NK-92 (cell line): ENCODE results near the gene GPATCH4.
"Not testable (repeated sequence)": the region's sequence is repeated elsewhere in the genome, so short reads cannot be mapped to it uniquely, and the experiment has no call there.

Experiments
- DNase-seq: peaks from one replicate; lab custom pipeline; 2025; ENCODE audit not compliant: unreplicated experiment; lab: John Stamatoyannopoulos, UW

Gene GPATCH4

DNA sequence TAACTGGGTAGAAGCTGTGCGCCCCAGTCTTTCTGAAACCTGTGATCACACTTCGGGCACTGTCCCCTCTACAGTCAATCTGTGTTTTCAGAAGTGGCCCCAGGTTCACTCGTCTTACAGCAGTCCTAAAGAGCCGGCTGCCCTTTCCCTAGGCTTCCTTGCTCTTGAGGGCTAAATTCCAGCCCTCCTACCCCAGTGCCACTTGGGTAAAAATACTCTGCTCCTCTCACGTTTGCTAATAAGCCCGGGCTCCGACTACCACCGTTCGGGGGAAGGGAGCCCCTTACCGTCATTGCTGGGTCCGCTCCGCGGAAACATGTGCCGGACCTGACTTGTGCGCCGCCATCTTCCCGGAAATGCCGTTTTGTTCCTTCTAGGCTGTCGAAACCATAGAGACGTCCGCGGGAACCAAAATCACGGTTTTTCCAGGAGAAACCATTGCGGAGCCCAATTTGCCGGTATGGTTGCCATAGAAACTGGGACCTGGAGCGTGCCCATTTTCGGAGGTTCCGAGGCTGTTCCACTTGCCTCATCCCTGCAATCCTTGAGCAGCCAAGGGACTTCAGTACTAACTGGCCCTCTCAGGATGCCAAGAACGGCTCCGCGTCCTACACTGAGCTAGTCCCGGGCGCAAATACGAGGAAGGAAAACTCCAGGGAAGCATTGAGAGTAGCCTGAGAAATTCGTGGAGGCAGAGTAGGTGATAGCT lies at the start of gene GPATCH4:
Gene GPATCH4 (minus strand): TSS at position 358 of the 709 bp plus-strand sequence.
- peak; percentile 18 for DNase-seq

DNA sequence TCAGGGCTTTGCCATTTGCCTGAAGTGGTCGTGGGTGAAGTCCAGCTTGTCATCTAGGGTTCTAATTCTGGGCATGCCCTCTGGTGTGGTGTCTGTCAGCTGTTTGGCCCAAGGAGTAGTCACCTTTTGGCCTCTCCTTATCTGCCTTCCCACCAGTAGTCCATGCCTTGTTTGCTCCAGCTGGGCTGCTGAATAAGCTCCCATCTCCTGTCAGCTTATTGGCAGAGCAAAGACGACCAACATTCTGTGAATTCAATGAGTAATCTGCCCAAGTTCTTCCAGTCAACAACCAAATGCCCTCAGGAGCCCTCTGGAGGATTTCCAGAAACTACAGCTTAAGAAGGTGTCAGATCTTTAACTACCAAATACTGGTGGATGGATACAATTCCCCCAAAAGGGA lies 47.7 kb upstream of the GPATCH4 start:
- no peak for DNase-seq

DNA sequence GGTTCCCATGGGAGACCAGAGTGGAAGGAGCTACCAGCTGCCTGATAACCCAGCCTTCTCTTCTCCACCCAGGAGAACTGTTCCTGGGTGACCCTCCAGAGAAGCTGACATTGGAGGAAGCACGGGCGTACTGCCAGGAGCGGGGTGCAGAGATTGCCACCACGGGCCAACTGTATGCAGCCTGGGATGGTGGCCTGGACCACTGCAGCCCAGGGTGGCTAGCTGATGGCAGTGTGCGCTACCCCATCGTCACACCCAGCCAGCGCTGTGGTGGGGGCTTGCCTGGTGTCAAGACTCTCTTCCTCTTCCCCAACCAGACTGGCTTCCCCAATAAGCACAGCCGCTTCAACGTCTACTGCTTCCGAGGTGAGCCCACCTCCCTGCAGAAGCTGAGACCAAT lies 47.2 kb upstream of the GPATCH4 start:
- no peak for DNase-seq

DNA sequence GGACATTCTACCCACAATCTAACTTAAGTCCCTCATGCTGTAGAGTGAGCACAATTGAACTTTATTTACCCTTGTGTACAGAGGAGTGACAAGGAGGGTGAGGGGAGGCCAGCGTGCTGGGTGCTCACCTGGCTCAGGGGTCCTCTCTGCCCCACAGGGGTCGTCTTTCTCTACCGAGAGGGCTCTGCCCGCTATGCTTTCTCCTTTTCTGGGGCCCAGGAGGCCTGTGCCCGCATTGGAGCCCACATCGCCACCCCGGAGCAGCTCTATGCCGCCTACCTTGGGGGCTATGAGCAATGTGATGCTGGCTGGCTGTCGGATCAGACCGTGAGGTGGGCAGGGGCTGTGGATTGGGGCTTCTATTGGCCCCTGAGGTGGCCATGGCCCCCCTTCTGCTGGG lies 46.1 kb upstream of the GPATCH4 start:
- DNase-seq = no peak

DNA sequence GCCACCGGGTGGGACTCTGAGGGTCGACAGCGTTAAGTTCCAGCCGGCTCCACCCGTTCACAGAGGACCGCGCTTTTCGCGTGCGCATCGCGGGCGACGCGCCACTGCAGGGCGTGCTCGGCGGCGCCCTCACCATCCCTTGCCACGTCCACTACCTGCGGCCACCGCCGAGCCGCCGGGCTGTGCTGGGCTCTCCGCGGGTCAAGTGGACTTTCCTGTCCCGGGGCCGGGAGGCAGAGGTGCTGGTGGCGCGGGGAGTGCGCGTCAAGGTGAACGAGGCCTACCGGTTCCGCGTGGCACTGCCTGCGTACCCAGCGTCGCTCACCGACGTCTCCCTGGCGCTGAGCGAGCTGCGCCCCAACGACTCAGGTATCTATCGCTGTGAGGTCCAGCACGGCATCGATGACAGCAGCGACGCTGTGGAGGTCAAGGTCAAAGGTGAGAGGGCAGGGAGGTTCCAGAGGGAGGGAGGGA lies 45.5 kb upstream of the GPATCH4 start:
- no peak for DNase-seq

DNA sequence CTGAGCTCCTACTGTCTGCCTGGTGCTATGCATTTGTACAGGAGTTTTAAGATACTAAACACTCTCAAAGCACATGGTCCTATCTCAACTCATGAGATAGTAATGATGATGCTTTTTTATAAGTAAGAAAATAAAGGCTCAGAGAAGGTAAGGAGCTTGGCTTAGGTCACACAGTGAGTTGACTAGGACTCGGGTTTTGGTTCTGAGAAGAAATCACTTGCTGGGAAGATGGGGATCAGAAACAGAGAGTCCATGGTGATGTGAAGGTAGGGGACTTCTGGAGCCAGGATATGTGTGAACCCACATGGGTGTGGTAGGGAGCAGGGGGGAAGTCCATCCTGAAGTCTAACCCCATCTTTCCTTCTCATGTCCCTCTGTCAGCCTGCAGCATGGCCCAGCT lies 44.4 kb upstream of the GPATCH4 start:
- no peak for DNase-seq

DNA sequence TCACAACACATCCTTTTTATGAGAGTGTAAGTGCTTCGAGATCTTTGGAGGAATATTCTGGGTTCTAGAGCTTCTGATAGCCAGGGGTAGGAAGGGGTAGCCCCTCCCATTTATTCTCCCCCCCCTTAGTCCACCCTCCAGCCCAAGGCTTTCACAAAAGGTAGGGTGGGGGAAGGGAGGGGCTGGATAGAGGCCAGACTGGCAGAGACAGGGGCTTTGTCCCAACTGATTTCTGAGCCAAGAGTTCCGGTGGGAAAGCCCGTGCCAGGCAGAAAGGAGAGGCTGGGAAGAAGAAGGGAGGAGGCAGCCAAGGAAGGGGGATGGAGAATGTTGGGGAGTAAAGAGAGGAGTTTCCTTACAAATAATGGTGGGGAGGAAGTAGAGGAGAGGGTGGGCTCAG lies 43.8 kb upstream of the GPATCH4 start:
- DNase-seq = no peak

DNA sequence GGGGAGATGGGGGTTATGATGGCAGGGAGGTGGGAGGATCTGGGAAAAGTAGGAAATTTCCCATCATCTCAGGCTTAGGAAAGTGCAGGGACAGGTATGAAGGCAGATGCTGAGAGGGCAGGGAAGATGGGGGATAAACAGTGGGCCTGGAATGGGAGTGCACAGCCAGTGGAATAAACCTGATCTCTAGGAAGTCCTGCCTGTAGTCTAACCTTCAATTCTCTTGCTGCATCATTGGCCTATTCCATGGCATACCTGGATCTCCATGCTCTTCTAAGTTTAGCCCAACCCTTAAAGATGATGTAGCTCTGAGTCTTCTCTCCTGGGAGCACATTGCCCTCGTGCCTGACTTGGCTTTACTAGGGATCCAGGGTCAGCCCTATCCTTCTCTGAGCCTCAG lies 43.4 kb upstream of the GPATCH4 start:
- no peak for DNase-seq

DNA sequence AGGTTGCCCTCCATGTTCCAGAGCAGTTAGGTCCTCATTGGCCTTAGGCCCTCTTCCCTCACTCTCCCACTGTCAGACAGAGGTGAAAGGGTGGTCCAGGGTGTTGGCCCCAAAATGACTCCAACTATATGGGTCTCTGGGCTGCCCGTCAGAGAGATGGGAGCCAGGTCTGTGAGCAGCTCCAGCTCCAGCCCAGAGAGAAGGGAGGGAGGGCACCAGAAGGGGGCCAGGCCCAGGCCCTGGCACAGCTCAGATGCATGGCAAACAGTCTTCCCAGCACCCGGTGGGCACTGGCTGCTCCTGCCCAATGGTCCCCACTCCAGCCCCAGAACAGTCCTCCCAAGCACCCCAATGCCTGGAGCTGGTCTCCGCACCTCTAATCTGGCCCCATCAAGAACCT lies 42.9 kb upstream of the GPATCH4 start:
- no peak for DNase-seq

DNA sequence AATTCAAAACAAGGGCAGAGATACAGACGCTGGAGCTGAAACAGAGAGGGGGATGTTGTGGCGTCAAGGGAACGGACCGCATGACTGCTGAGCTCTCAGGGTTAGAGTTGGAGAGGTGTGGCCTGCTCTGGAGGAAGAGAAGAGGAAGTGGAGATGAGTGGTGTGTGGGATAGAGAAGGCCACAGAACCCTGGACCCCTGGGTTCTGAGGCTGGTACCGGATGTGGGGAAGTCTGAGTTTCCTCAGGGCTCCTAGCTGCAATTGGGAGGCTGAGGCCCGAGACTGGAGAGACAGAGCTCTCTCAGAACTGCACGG lies 42.5 kb upstream of the GPATCH4 start:
- DNase-seq = no peak

DNA sequence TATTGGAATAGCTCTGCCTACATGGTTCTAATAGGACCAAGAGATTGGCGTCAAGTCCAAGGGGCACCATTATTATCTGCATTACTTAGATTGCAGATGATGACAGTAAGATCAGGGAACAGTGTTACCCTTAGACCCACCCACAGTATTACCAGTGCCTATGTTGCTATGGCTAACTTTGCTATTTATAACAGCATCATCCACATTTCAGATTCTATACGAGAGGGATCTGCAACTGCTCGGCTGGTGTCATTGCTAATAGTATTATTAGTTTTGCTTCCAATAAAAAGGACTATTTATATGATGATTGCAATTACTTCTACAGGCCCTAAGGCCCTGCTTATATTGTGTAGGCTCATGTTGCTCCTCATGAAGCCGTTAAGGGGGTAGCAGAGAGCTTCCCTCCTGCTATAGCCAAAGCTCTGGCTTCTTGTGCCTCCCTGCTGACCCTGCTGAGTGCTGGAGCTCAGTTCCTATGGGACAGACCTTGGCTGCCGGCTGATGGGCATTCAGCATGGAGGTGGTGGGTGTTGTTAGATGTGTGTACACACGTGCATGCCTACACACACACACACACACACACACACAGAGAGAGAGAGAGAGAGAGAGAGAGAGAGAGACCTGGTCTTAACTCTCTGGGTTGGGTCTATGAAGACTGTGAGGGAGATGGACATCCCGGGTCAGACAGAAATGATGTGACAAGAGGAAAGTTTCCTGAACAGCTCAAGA lies 41.9 kb upstream of the GPATCH4 start:
- DNase-seq = no peak

DNA sequence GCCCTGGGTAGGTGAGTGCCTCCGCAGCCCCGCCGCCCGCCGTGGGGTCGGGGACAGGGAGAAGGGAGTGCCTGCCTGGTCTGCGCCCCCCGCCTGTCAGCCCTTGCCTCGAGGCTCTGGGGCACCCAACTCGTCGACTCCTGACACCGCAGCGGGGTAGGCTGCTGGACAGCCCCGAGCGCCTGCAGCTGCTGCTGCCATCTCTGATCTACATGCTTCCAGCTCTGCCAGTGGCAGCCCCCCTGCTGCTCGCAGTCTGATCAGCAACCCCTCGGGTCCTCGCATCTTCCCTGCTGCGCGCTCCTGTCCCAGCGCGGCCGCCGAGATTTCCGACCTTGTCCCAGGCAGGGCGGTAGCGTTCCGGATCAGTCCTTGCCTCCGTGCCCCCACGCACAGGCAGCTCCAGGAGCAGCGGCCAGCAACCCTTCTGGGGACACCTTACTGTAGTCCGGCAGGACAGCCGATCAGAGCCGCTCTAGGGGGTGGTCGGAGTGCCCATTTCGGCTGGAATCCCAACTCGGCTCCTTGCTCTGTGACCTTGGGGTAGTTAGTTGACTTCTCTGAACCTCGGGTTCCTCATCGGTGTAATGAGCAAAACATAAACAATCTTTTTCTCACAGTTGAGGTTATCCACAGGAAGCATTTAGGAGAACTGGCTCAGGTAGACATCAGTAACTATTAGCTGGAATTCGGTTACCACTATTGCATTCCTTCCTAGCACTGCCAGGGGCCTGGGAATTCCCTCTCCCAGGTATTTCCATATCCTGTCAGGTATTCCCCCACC lies 41.2 kb upstream of the GPATCH4 start:
- no peak for DNase-seq

DNA sequence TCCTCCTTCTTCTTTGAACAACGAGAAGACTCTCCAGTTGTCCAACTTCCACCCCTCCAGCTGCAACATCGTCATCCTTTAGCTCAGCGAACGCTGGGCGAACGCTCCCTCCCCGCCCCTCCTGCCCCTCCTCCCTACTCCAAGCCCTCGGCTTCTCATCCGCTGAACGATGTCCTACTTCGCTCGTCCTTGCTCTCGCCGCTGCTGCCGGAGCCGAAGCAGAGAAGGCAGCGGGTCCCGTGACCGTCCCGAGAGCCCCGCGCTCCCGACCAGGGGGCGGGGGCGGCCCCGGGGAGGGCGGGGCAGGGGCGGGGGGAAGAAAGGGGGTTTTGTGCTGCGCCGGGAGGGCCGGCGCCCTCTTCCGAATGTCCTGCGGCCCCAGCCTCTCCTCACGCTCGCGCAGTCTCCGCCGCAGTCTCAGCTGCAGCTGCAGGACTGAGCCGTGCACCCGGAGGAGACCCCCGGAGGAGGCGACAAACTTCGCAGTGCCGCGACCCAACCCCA lies 40.5 kb upstream of the GPATCH4 start, which contains the start of gene BCAN:
Gene BCAN (plus strand): TSS at position 357 of the 504 bp plus-strand sequence. CDS start 3,938 bp downstream, outside the sequence.
- no peak for DNase-seq

DNA sequence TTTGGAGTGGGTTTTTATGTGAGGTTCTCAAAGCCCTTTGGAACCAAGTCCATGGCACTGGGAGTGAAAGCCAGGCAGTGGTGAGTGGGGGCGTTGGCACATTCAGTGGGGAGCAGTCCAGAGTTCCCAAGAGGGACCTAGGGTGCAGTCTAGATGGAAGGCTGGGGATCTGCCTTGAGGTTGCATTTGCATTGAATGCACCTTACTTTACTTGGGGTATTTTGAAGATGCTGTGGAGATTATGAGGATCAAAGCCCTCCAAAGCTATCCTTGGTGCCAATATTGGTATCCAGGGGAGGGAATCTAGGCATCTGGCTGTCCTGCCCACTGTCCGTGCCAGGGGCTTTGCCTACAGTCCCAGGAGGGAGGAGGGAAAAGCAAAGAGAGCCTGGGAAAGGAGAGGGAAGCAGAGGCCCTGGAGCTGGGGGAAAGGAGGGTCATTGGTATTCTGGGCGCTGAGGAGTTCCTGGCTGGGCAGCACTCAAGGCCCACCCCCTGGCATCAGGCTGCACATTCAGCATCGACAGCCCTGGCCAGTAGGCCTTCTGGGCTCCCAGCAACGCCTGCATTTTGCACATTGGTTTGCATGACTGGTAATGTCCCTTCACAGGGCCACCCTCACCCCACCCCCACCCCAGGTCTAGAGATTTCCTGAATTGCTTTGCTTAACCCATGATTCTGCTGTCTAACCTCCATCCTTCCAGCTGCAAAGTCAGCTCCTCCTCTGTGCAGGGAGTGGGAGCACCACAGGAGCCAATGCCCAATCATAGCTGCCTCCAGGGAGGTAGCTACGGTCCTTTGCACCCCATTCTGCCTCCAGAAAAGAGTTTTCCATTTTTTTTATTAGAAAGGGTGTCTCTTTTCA lies 39.8 kb upstream of the GPATCH4 start:
- DNase-seq = no peak

DNA sequence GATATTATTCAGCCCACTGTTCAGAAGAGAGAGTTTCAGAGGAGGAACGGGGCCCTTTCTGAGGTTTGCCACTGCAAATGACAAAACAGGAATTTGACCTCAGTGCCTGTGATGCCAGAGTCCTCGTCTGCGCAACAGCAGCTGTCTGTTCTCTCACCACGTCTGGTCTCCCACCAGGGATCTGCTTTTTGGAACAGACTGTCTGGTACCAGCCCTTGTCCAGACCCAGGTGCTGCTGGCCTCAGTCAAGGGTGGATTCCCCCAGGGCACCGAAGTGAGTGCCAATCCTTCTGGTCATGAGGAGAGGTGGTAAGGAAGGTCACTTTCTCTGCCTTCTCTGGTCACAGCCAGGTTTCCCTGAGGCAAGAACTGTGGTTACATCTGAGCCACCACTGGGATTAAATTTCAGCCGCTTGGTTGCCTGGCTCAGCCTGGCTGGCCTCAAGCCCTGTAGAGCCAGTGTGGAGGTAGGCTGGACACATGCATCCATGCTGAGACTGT lies 38.4 kb upstream of the GPATCH4 start:
- no peak for DNase-seq

DNA sequence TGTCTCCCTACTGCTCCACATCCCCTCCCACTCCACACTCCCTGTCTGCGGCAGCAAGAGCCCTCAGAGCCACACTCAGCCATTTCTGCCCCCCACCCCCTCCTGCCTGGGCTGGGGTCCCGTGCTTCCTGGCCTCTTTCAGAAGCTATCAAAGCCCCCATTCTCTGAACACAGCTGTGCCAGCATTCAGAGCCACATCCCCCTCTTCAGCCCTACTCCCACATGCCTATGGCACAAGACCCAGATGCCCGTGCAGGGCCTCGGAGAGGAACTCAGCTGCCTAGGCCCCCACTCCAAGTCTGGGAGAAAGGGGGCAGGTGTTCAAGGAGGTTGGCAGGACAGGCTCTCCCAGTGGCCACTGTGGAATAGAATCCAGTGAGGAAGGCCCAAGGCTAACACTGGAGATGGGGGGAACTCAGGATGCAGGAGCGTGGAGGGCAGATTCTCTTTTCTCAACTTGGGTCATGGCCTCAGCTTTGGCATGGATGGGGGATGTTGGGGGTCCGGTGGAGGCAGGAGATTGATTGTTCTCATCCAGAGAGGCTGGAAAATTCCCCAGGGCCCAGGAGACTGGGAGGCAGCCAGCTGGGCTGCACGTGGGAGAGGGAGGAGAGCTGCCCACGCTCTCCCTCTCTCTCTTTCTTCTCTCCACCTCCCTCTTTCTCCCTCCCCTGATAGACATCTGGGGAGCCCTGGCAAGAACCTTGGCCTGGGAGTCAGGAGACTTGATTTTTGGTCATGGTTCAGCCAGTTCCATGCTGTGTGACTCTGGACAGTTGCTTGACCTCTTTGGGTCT lies 37.1 kb upstream of the GPATCH4 start:
- no peak for DNase-seq

DNA sequence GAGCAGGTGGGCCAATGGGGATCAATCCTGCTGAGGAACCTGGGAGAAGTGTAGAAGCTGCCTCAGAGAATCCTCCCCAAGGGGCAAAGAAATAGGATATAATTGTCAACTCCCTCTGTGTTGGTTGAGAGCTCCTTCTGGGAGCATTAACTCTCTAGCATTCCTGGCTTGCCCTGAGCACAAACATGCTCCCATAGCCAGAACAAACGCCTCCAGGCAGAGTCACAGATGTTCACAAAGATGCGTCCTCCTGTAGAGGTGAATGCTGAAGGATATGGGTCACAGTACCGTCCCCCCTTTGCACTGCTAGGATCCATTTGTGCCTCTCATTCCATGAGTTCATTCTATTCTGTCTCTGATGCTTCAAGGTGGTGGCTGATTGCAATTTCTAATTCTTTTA lies 31.1 kb upstream of the GPATCH4 start:
- DNase-seq = no peak

DNA sequence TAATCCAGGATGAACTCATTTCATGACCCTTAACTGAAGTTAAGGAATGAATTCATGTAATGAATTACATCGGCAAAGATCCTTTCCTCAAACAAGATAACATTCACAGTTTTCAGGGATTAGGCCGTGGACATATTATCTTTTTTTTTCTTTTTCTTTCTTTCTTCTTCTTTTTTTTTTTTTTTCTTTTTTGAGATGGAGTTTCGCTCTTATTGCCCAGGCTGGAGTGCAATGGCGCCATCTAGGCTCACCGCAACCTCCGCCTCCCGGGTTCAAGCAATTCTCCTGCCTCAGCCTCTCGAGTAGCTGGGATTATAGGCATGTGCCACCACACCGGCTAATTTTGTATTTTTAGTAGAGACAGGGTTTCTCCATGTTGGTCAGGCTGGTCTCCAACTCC lies 29.9 kb upstream of the GPATCH4 start:
- DNase-seq = not testable (repeated sequence)

DNA sequence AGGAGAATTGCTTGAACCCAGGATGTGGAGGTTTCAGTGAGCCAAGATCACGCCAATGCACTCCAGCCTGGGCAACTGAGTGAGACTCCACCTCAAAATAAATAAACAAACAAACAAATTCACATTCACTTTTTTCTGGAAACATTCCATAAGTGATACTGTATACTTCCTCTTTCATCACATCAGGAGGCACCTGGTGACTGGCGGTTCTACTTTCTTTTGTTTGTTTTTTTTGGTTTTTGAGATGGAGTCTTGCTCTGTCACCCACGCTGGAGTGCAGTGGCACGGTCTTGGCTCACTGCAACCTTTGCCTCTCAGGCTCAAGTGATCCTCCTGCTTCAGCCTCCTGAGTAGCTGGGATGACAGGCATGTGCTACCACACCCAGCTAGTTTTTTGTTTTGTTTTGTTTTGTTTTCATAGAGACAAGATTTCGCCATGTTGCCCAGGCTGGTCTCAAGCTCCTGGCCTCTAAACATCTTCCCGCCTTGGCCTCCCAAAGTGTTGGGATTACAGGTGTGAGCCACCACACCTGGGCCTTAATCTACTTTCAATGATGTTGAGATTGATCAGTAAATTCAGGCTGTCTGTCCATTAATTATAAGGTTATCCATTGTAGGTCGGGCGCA lies 28.7 kb upstream of the GPATCH4 start:
- no peak for DNase-seq
